HepG2 (cell line): Measurements from ENCODE around the gene MYO18B. TPM values are rescaled to one million over a fixed set of nuclear protein-coding genes. Genes with fewer than 3 reads are reported as not detected.

Experiments used
- AHDC1 ChIP-seq: sonication (generic); formaldehyde crosslinking; IDR thresholded peaks from 2 replicates; pipeline ENCODE4 v1.5.1; 2020; ENCODE audit warnings: mild to moderate bottlenecking, missing genetic modification reagents, borderline replicate concordance
- ARID3A ChIP-seq: IDR thresholded peaks from 2 replicates; pipeline ENCODE4 v1.6.1; 2012; ENCODE audit warnings: low read depth, low read length, improper control_type of control experiment
- CEBPB ChIP-seq: IDR thresholded peaks from 2 replicates; pipeline ENCODE4 v1.6.1; 2011; ENCODE audit warnings: low read depth, low read length, improper control_type of control experiment, borderline replicate concordance
- E2F5 ChIP-seq: sonication (generic); formaldehyde crosslinking; conservative IDR thresholded peaks from 2 replicates; pipeline ENCODE4 v1.4.0; 2020; ENCODE audit warnings: missing genetic modification reagents
- FOXK1 ChIP-seq: sonication (generic); formaldehyde crosslinking; IDR thresholded peaks from 2 replicates; pipeline ENCODE4 v1.4.0; 2020; ENCODE audit warnings: low read depth, missing genetic modification reagents, borderline replicate concordance
- FOXK2 ChIP-seq: fragments of 450-650 bp; IDR thresholded peaks from 2 replicates; pipeline ENCODE4 v1.6.1; 2016
- GLI4 ChIP-seq: sonication (generic); formaldehyde crosslinking; IDR thresholded peaks from 2 replicates; pipeline ENCODE4 v1.5.1; 2020; ENCODE audit warnings: missing genetic modification reagents, mild to moderate bottlenecking, moderate library complexity, borderline replicate concordance
- HNF4G ChIP-seq, 2 experiments: sonication (generic) in 1 of 2; formaldehyde crosslinking in 1 of 2; IDR thresholded peaks; 2 replicates each; pipeline versions ENCODE4 v1.4.0 to v1.6.1; 2011 to 2020; ENCODE audit warnings: borderline replicate concordance in 2 of 2, low read depth in 2 of 2, mild to moderate bottlenecking in 2 of 2, low read length in 1 of 2, missing genetic modification reagents in 1 of 2, moderate library complexity in 1 of 2
- NAIF1 ChIP-seq: sonication (generic); formaldehyde crosslinking; IDR thresholded peaks from 2 replicates; pipeline ENCODE4 v1.5.0; 2020; ENCODE audit warnings: mild to moderate bottlenecking, missing genetic modification reagents, borderline replicate concordance
- NFE2 ChIP-seq: sonication (generic); formaldehyde crosslinking; IDR thresholded peaks from 2 replicates; pipeline ENCODE4 v1.4.0; 2020; ENCODE audit warnings: missing genetic modification reagents
- NFYC ChIP-seq: IDR thresholded peaks from 2 replicates; pipeline ENCODE4 v1.6.1; 2016; ENCODE audit warnings: missing genetic modification reagents, missing compliant biosample characterization
- THAP9 ChIP-seq: sonication (generic); formaldehyde crosslinking; IDR thresholded peaks from 2 replicates; pipeline ENCODE4; 2020; ENCODE audit warnings: missing genetic modification reagents, mild to moderate bottlenecking, borderline replicate concordance
- ZFP41 ChIP-seq: sonication (generic); formaldehyde crosslinking; IDR thresholded peaks from 2 replicates; pipeline ENCODE4 v1.4.0; 2020; ENCODE audit warnings: mild to moderate bottlenecking, missing genetic modification reagents, borderline replicate concordance
- ZFY ChIP-seq: sonication (generic); formaldehyde crosslinking; IDR thresholded peaks from 2 replicates; pipeline ENCODE4 v1.4.0; 2020; ENCODE audit warnings: missing genetic modification reagents
- ZNF44 ChIP-seq: sonication (generic); formaldehyde crosslinking; IDR thresholded peaks from 2 replicates; pipeline ENCODE4 v1.5.1; 2020; ENCODE audit warnings: mild to moderate bottlenecking, missing genetic modification reagents
- ZNF572 ChIP-seq: sonication (generic); formaldehyde crosslinking; IDR thresholded peaks from 2 replicates; pipeline ENCODE4 v1.5.1; 2020; ENCODE audit warnings: mild to moderate bottlenecking, missing genetic modification reagents
- ZNF615 ChIP-seq: sonication (generic); formaldehyde crosslinking; IDR thresholded peaks from 2 replicates; pipeline ENCODE4 v1.5.0; 2020; ENCODE audit warnings: mild to moderate bottlenecking, missing genetic modification reagents, borderline replicate concordance
- ZNF616 ChIP-seq: sonication (generic); formaldehyde crosslinking; IDR thresholded peaks from 2 replicates; pipeline ENCODE4 v1.5.0; 2020; ENCODE audit warnings: low read depth, mild to moderate bottlenecking, missing genetic modification reagents
- ZNF773 ChIP-seq: sonication (generic); formaldehyde crosslinking; IDR thresholded peaks from 2 replicates; pipeline ENCODE4 v1.4.0; 2020; ENCODE audit warnings: missing genetic modification reagents, borderline replicate concordance
- polyA plus RNA-seq, 8 experiments: library from polyadenylated mRNA; depleted of rRNA in 3 of 8; stranded (reverse) in 7 of 8; unstranded in 1 of 8; fragments of >200 nt; fragmentation: Illumina TruSeq in 4 of 8; extraction: Trizol in 4 of 8; gene quantifications; 2 replicates each; pipeline versions ENCODE4 v1.2.1 to v1.2.3, GENCODE V29; 2011 to 2016; ENCODE audit warnings: low read depth in 4 of 8, missing spikeins in 1 of 8, mixed read lengths in 1 of 8; ENCODE audit not compliant: insufficient read depth in 1 of 8
- total RNA-seq, 5 experiments: library from RNA; depleted of rRNA; stranded (reverse); fragments of >200 nt; fragmentation: Illumina TruSeq; extraction: Trizol; gene quantifications; 2 replicates each; pipeline ENCODE4 v1.2.3, GENCODE V29; 2016; ENCODE audit warnings: low read depth in 1 of 5

MYO18B gene
- total and polyA plus RNA-seq, 2 of the 13 experiments (the other 11 are each of a cell fraction or from before 2014, with no cell fraction given): 0.01 TPM; not detected in 1

- TF ChIP-seq FOXK2 (no peak), ZFP41 (CRISPR knock-in tag) (no peak), HNF4G (IDR thresholded peaks at IDR 0.05; ENCODE audit: borderline replicate concordance, low read depth, low read length) (peak; percentile 94), HNF4G (CRISPR knock-in tag; IDR thresholded peaks at IDR 0.05; ENCODE audit: borderline replicate concordance, low read depth) (peak; percentile 88), ZNF773 (CRISPR knock-in tag) (no peak), NAIF1 (CRISPR knock-in tag) (no peak), ZNF44 (no peak), NFYC (CRISPR knock-in tag) (no peak), ZNF572 (CRISPR knock-in tag) (no peak), NFE2 (no peak), THAP9 (no peak), FOXK1 (peak; percentile 58; the same call in 1 of the 2 replicates), ARID3A (peak; percentile 74; the same call in 1 of the 2 replicates), ZFY (CRISPR knock-in tag) (no peak), GLI4 (CRISPR knock-in tag) (no peak), ZNF615 (CRISPR knock-in tag) (no peak), CEBPB (peak; percentile 60; the same call in 1 of the 2 replicates), E2F5 (CRISPR knock-in tag) (no peak), AHDC1 (CRISPR knock-in tag) (peak; percentile 96), ZNF616 (CRISPR knock-in tag) (no peak)
These were observed 211.9 kb downstream of the MYO18B start (continued) for GRCh38 chr22:25953919-25954318.
